T-helper 9 cell (primary cell): Measurements from ENCODE around the gene PAPSS2.
"Not testable (repeated sequence)": the region's sequence is repeated elsewhere in the genome, so short reads cannot be mapped to it uniquely, and the experiment has no call there.

ENCODE experiments used
- DNase-seq: peaks from one replicate; pipeline ENCODE4 v3.0.0-alpha.2; 2020

Gene PAPSS2

GRCh38 chr10:87712913-87713616 is 53.4 kb downstream of the PAPSS2 start:
- DNase-seq: no peak

DNA sequence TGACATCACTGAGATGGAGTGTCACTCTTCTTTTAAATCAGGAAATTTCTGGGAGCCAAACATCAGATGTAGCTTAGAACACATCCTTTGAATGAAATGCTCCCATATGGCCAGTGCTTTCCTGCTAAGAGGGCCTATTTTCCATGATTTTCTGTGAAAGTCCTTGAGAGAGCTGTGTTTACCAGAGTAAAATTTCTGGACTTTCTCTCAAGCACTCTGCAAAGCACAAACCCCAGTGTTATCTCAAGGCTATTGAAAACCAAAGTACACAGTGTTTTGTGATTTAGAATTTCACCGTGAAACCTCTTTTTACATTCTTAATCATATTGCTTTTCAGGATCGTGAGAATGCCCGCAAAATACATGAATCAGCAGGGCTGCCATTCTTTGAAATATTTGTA is 54.0 kb downstream of the PAPSS2 start:
- no peak for DNase-seq

- no peak for DNase-seq
Measured at GRCh38 chr10:87715552-87716347, 56.1 kb downstream of the PAPSS2 start.

DNA sequence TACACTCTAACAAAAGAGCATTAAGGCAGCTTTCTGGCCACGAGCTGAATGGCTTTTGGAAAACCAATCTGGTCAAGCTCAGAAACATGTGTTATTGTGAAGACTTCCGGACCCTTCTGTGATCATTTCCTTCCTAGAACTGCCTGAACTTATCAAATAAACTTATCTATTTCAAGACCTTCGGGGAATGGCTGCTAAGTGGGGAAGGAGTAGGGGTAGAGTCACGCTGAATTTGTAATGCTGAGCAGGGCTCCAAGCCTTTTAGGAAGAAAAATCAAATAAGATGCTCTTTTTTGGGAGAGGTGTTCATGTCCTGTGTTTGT is 56.6 kb downstream of the PAPSS2 start:
- DNase-seq: no peak

- DNase-seq: no peak
Measured at GRCh38 chr10:87720665-87721064, 61.0 kb downstream of the PAPSS2 start.

GRCh38 chr10:87721781-87722180 is 62.1 kb downstream of the PAPSS2 start:
- no peak for DNase-seq

- DNase-seq: no peak
Measured at GRCh38 chr10:87722716-87723115, 63.0 kb downstream of the PAPSS2 start.

DNA sequence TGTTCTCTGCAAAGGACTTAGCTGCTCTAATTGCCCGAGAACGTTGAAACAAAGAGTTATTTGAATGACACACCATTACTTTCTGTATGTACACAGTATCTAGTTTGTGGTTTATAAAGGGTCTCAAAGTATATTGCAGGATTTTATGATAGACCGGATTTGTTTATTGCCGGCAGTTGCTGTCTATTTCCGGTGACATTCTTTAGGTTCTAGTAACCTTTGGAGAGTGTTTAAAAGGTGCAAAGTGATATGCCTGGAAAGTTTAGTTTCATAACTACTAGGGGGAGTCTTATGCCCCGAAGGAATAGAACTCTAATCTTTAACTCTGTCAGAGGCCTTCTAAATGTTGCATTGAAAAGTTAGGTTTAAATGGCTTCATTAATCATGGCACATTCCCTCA is 63.8 kb downstream of the PAPSS2 start:
- DNase-seq: no peak

- no peak for DNase-seq
Measured at GRCh38 chr10:87724789-87725188, 65.1 kb downstream of the PAPSS2 start.

DNA sequence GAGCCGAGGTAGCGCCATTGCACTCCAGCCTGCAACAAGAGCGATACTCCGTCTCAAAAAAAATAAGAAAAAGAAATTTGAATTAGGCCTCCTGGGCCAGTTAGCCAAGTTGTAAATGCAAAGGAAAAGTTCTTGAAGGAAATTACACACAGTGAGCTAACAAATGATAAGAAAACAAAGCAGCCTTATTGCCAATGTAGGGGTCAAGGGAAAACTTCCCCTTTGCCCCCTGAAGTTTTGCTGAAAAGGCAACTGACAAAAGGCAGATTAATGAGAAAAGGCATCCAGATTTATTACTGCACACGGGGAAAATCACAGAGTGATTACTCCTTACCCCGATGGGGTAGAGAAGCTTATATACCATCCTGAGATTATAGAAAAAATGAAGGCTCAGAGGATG is 70.3 kb downstream of the PAPSS2 start:
- no peak for DNase-seq

DNA sequence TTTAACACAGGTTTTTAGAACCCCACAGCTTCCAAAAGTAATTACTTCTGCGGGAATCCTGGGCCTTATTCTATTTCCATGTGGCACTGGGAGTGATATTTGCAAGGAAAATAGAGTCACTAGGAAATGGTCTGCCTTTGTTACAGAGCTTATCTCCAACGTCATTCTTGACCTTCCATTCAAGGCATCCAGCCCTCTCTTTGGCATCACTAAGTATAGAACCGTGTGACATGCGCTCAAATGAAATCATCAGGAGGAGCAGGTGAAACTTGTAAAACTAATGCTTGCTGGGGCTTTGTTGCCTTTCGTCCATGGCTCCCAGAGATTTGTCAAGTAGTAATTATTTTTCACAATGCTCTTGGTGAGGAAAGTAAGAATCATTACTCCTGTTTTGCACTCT is 73.4 kb downstream of the PAPSS2 start:
- DNase-seq: no peak

DNA sequence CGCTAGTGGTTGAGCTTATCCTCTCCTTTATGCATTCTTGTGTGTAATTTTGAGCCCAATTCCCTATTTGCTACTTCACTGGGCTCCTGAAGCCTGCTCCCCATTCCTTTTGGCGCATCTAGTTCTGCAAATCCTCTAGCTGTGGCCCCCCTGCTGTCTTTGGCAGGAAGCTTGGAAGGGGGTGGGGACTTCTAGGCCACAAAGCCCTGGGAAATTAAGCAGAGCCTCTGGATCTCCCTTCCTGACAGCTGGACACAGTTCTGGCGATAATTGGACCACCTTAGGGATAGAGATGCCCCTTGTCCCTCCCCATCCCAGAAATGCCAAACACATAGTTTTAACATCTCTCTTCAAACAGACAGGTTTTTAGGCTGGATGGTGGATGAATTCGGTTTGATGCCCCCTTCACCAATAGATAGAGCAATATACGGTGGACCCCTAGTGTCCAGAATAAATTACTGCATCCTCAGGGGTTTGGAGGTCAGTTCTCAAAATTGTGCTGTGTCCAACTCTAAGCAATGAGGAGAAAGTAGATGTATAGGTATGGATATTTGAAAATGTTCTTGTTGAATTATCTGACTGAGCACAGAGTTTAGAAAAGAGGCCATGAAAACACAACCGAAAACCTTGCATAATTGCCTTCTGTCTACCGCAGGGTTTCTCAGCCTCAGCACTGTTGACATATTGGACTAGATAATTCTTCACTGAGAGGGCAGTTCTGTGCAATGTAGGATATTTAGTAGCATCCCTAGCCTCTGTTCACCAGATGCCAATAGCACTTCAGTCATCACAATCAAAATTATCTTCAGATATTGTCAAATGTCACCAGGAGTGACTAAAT is 75.5 kb downstream of the PAPSS2 start:
- DNase-seq: no peak

DNA sequence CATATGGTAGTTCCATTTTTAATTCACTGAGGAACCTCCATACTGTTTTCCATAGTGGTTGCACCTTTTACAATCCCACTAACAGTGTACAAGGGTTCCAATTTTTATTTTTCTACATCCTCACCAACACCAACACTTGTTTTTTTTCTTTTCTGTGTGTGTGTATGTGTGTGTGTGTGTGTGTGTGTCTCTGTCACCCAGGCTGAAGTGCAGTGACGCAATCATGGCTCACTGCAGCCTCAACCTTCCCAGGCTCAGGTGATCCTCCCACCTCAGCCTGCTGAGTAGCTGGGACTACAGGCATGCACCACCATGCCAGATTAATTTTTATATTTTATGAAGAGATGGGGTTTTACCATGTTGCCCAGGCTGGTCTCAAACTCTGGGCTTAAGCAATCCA is 78.6 kb downstream of the PAPSS2 start:
- not testable (repeated sequence) for DNase-seq

DNA sequence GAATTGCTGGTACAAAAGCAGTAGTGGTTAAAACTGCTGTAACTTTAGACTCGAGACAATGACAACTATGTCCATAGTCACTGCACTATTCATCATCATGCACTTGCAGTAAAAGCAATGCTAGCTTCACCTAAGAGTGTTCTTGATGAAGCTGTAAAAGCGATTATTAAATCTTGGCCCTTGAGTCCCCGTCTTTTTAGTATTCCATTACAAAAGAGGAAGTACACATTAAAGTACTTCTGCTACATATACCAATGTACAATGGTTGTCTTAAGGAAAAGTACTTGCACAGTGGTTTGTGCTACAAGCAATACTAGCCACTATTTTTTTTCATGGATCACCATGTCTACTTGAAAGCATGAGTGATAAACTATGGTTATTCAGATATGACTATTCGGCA is 80.0 kb downstream of the PAPSS2 start:
- no peak for DNase-seq

DNA sequence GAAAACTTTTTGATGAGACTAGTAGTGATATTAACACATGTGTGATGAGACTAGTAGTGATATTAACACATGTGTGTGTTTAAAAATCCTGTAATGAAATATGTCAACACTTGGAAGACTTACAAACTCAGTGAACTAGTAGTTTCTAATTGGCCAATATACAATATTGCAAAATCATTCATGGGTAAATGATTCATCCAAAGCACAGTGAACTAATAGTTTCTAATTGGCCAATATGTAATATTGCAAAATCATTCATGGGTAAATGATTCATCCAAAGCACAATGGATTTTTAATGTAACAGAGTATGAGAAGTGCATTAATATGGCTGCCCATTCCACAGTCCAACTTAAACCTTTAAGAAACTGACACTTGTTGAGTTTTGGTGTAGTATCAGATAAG is 80.6 kb downstream of the PAPSS2 start:
- DNase-seq: no peak

DNA sequence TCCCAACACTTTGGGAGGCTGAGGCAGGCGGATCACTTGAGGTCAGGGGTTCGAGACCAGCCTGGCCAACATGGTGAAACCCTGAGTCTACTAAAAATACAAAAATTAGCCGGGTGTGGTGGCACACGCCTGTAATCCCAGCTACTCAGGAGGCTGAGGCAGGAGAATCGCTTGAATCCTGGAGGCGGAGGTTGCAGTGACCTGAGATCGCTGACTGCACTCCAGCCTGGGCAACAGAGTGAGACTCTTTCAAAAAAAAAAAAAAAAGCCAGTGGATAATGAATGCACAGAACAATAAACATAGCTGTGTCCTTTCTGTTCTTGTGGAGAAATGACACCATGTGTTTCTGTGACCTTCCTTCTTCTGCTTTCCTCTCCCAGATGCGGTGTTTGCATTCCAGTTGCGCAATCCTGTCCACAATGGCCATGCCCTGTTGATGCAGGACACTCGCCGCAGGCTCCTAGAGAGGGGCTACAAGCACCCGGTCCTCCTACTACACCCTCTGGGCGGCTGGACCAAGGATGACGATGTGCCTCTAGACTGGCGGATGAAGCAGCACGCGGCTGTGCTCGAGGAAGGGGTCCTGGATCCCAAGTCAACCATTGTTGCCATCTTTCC is 83.4 kb downstream of the PAPSS2 start:
- DNase-seq: not testable (repeated sequence)

DNA sequence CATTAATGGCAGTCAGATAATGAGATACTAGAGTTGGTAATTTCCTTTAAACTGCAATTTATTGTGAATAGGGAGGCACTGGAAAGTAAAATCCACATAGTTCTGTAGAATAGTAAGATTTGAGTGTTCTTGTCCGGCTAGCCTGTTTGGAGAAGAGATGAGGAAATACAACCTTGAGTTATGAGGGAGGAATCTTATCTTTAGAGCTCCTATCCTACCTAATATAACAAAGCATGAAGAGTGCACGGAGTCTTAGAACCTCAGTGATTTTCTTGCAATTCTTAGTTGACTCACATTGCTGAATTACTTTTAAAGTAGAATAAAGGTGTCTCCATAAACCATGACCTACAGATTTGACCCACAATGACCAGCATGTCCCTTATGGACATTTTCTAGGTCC is 84.9 kb downstream of the PAPSS2 start:
- DNase-seq: no peak

- DNase-seq: no peak
Measured at GRCh38 chr10:87746911-87747310, 87.2 kb downstream of the PAPSS2 start.

DNA sequence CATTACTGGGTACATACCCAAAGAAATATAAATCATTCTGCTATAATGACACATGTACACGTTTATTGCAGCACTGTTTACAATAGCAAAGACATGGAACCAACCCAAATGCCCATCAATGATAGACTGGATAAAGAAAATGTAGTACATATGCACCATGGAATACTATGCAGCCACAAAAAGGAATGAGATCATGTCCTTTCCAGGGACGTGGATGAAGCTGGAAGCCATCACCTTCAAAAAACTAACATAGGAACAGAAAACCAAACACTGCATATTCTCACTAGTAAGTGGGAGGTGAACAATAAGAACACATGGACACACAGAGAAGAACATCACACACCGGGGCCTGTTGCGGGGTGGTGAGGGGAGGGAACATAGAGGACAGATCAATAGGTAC is 88.6 kb downstream of the PAPSS2 start:
- not testable (repeated sequence) for DNase-seq

DNA sequence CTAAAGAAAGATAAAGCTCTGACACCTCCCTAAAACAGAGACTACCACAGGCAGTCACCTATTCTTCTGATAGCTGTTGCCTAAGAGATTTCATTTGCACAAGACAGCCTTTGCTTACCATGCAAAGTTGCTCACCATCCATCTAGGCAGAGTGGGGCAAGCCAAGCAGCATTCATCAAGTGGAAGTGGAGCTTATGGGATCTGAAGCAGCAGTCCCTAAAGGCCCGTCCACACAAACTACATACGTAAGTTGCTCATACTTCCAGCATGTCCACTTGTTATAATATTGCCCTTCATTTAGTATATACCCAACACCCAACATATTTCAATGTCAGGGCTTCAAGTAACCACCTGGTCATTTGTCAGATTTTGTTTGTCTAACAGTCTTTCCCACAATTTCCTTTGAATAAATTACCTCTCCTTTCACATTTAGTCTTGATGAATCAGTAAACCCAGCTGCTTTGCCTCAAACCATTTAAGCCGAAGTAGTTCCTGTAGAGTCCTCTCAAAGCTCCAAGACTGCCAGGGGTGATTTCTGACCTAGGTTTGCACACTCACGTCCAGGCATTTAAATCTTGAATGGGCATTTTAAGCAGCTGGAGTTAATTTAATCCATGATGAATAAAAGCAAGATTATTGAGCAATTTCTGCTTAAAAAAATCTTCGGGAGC is 90.5 kb downstream of the PAPSS2 start:
- DNase-seq: no peak

DNA sequence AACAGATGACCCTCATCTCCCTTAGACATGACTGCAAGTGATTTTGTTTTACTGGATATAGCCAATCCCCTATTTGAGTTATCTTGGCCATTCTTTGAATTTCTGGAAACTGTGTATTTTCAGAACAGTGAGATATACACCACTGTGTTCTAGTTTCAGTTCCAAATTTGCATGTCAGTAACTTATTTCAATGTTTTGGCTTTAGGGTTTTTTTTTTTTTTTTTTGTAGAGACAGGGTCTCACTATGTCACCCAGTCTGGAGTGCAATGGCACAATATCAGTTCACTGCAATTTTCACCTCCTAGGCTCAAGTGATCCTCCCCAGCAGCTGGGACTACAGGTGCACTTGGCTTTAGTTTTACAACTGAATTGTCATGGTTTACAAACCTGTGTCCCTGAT is 91.1 kb downstream of the PAPSS2 start:
- no peak for DNase-seq

DNA sequence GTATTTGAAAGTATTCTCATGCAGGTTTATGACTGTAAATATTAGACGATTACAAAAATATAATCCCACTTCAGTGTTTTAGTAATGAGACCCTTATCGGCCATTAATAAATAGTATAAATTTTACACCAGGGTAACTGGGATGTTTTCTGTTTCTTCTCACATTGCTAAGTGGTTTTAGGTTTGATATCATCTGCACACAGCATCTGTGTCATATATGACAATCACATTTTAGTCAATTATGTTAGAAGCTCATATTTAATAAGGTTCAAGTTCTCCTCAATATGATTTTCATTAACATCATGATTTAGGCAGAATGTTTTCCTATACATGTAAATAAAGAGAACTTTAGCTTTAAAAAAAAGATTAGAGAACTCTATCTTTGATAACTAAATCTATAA is 91.6 kb downstream of the PAPSS2 start:
- no peak for DNase-seq

DNA sequence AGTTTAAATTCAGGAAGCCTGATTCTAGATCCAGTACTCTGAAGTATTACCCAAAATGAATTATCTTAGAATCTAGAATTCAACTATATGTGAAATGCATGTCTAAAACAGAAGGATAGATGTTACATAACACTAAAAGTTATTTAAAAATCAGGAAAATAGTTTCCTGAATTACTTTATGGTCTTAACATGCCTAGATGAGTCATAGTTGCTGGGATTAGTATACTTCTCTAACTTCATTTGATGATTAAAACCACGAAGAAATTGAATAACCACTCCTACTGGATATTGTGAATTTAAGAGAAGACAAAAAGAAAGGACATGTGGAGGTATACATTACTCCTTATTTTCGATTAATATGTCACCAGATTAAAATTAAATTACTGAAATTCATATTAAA is 92.9 kb downstream of the PAPSS2 start:
- no peak for DNase-seq
